Gastroesophageal sphincter (tissue), 3 donors: ENCODE measurements around the gene OR4F3.
"Not testable (repeated sequence)": the region's sequence is repeated elsewhere in the genome, so short reads cannot be mapped to it uniquely, and the experiment has no call there.

Source experiments
- CTCF ChIP-seq, 4 experiments: fragments of 200-600 bp in 2 of 4; fragments of 450-650 bp in 2 of 4; sonication (generic) in 1 of 4; IDR thresholded peaks; one replicate each; pipeline ENCODE4 v1.5.1; 2017 to 2019; ENCODE audit warnings: antibody characterized with exemption in 4 of 4, mild to moderate bottlenecking in 2 of 4, moderate library complexity in 2 of 4
- EP300 ChIP-seq: sonication (generic); formaldehyde crosslinking; IDR thresholded peaks from one replicate; pipeline ENCODE4 v1.6.1; 2017; ENCODE audit warnings: antibody characterized with exemption, mild to moderate bottlenecking
- POLR2A ChIP-seq, 2 donors: fragments of 450-650 bp; IDR thresholded peaks; one replicate each; pipeline ENCODE4 v1.6.1; 2017; ENCODE audit warnings: antibody characterized with exemption in 2 of 2, mild to moderate bottlenecking in 2 of 2, moderate library complexity in 1 of 2
- POLR2AphosphoS5 ChIP-seq: sonication (generic); formaldehyde crosslinking; IDR thresholded peaks from one replicate; pipeline ENCODE4 v1.6.1; 2017; ENCODE audit warnings: antibody characterized with exemption

GRCh38 chr5:181366968-181367367 is at the start of gene OR4F3:
- not testable (repeated sequence) for TF ChIP-seq POLR2AphosphoS5; EP300; CTCF (IDR thresholded peaks at IDR 0.05); POLR2A (IDR thresholded peaks at IDR 0.05)
